ENCODE results near the gene IFNL1.
A peak's percentile ranks its signal among the peaks of the same experiment; 100 is the strongest.
"Not testable (repeated sequence)": the region's sequence is repeated elsewhere in the genome, so short reads cannot be mapped to it uniquely, and the experiment has no call there.

IFNL1 gene

DNA sequence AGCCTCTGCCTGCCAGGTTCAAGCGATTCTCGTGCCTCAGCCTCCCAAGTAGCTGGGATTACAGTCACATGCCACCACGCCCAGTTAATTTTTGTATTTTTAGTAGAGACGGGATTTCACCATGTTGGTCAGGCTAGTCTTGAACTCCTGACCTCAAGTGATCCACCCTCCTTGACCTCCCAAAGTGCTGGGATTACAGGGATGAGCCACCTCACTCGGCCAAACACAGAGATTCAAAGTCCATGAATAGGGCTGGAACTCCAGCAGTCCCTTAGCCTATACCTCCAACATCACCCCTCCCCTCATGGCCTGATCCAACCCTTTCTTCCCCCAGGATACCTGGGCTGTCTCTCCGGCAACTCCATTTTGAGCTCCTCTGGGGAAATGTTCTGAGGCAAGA is 36.5 kb downstream of the IFNL1 start:
- DNase-seq (ENCODE audit: low spot score), result not testable (repeated sequence)

DNA sequence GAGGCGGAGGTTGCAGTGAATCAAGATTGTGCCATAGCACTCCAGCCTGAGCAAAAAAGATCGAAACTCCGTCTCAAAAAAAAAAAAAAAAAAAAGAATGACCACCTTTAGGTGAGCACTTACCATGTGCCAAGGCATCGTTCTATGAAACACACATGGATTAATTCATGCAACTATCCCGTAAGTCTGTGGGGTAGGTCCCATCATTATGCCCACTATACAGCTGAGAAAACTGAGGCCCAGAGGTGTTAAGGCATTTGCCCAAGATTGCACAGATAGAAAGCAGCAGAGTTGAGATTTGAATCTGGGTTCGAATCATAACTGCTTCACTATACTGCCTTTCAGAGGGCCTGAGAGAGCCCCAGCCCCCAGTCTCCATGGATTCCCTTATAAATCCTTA is 37.3 kb downstream of the IFNL1 start:
- DNase-seq (ENCODE audit: low spot score), result no peak

- DNase-seq (ENCODE audit: low spot score), result no peak
These were observed 38.3 kb downstream of the IFNL1 start for GRCh38 chr19:39334444-39334976.

- DNase-seq (ENCODE audit: low spot score), result no peak
These were observed 39.0 kb downstream of the IFNL1 start for GRCh38 chr19:39335168-39335548.

GRCh38 chr19:39336483-39336882 is 40.3 kb downstream of the IFNL1 start:
- no peak for DNase-seq (ENCODE audit: low spot score)

GRCh38 chr19:39339674-39340073 is 43.5 kb downstream of the IFNL1 start:
- no peak for DNase-seq (ENCODE audit: low spot score)

DNA sequence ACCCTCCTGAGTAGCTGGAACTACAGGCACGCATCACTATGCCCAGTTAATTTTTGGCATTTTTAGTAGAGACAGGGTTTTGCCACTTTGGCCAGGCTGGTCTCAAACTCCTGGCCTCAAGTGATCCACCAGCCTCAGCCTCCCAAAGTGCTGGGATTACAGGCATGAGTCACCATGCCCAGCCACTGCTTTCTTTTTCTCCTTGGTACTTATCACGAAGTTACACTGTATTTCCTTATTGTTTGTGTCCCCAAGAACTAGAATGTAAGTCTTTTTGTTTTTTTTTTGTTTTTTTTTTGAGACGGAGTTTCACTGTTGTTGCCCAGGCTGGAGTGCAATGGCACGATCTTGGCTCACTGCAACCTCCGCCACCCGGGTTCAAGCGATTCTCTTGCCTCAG is 43.9 kb downstream of the IFNL1 start:
- DNase-seq (ENCODE audit: low spot score), result not testable (repeated sequence)

DNA sequence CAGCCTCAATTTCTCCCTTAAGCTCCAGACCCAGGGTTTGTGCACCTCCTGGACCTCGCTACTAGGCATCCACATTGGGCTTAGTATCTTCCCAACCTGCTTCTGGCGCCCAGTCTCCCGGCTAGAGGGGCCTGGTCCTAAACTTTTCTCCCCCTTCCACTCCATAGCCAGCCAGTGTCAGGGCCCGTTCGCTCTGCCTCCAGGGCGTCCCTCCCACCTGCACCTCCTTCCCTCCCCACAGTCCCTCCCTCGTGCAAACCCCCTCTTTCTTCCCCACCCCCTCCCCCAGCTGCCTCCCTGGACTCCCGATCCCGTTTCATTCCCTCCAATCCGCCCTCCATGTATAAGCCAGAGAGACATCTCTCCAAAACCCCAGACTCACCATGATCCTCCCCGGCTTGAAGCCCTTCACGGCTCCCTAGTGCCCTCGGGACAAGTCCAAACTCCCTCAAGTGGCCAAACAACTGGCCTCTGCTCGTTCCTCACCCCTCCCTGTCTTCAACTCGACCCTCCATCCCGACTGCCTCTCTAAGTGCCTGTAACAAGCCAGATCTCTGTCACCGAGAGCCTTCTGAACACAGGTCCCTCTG is 45.0 kb downstream of the IFNL1 start:
- peak; percentile 45 for DNase-seq (ENCODE audit: low spot score)

DNA sequence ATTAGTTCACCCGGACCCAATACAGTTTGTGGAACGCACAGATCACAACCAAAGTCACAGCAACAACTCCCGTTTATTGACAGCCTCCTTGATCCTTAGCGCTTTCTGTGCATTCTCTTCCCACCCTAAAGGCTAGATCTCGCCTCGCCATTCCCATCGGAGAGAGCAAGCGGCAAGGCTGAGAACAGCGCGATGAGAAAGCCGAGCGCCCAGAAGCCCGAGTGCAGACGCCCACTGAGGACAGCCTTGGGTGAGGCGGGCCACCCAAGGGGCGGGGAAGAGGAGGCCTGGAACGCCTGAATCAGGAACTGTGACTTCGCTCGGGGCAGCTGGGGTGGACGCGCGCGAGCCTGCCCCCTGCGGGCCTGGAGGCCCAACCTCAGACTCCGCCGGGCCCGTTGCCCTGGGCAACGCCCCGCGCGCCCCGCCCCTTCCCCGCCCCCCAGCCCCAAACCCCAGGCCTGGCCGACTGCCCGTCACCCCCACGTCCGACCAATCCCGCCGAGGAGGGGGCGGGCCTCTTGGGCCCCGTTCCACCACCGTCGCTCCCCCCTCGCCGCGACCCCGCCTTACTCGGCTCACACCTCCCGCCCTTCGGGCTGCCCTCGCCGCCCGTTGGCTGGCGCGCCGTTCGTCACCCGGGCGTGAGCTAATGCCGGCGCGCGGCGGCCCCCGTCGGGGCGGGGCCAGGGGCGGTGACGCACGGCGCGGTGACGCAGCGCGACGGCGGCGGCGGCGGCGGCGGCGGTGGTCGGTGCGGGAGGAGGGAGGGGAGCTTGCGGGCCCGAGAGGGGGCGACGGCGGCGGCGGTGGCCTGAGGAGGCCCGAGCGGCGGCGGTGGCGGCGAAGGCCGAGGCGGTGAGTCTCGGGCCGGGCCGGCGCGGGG is 45.8 kb downstream of the IFNL1 start, which contains the start of gene SAMD4B:
SAMD4B (plus strand) TSS at position 703 of the 886 bp plus-strand sequence. CDS start 14,473 bp downstream, outside the sequence.
- peak; percentile 98 for DNase-seq (ENCODE audit: low spot score)

GRCh38 chr19:39342647-39343305 is 46.6 kb downstream of the IFNL1 start:
- DNase-seq (ENCODE audit: low spot score), result no peak

DNA sequence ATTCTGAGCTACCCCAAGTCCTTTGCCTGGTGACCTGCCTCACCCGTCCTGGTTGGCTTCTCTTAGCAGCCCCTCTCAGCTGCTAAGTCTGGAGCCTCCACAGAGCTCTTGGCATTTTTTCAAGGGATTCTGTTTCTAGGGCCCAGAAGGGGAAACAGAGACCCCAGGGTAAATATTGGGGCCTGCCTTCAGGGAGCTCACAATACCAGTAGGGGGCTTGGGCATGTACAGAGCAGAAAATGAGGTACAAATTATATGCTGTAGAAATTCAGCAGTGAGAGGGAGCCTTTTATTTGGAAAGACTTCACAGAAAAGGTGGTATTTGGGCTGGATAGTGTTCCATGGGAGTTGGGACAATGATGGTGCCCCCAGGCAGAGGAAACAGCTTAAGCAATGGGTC is 49.7 kb downstream of the IFNL1 start:
- no peak for DNase-seq (ENCODE audit: low spot score)

DNA sequence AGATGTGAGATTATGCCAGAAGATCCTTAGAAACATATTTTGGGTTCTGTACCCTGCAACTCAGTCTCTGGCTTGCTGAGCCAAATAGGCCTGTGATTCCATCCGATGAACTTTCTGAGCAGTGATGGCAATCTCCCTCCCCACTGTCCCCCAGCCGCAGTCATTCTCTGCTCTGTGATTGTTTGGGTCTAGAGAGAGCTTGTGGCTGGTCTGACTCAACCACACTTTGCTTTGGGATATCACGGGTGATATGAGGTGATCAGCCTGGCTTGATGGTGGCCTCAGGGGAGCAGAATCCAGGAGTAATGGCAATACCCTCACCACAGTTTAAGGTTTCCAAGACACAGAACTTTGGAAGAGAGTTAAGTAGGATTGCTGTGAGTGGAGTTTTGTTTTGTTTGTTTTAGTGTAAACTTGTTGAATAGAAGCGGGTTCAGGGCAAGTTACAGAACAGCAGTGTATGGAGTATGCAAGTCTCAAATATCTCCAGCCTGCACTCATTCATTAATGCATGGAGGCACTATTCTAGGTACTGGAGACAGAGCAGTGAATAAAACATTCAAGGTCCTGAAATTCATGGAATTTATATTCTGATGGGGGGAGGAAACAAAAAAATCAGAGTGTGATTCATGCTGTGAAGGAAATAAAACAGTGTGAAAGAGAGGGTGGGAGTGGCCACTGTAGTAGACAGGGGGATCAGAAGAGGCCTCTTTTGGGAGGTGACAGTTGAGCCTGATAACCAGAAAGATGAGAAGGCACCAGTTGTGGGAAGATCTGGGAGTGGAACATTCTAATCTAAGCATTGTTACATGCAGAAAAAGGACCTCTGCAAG is 51.3 kb downstream of the IFNL1 start:
- DNase-seq (ENCODE audit: low spot score), result no peak

Data from HuH-7 (cell line).